Omental fat pad (tissue), 4 donors: ENCODE measurements around the gene ITGAD. TPM values are rescaled to one million over a fixed set of nuclear protein-coding genes. Genes with fewer than 3 reads are reported as not detected.

Source experiments
- ATAC-seq: fragments of 150-250 bp; one replicate; pipeline ENCODE4 v1.9.1; 2016; ENCODE audit warnings: mild to moderate bottlenecking, moderate library complexity; ENCODE audit not compliant: low FRiP score
- DNase-seq: peaks from one replicate; pipeline ENCODE4 v3.0.0-alpha.2; 2019; ENCODE audit warnings: low spot score
- total RNA-seq, 4 donors: library from RNA; depleted of rRNA; stranded (reverse); fragments of >200 nt; gene quantifications; one replicate each; pipeline ENCODE4 v1.1.0, GENCODE V29; 2016
- TF ChIP-seq, protein P1 (sequence below), 3 donors: fragments of 450-650 bp; IDR thresholded peaks; one replicate each; pipeline ENCODE4 v1.5.1; 2016 to 2017; ENCODE audit warnings: antibody characterized with exemption in 3 of 3, mild to moderate bottlenecking in 3 of 3, moderate library complexity in 2 of 3

The ITGAD gene
- total RNA-seq, 4 donors from 2014 or later = 0.28 to 0.47 (median 0.36) TPM; not detected in 1

DNA sequence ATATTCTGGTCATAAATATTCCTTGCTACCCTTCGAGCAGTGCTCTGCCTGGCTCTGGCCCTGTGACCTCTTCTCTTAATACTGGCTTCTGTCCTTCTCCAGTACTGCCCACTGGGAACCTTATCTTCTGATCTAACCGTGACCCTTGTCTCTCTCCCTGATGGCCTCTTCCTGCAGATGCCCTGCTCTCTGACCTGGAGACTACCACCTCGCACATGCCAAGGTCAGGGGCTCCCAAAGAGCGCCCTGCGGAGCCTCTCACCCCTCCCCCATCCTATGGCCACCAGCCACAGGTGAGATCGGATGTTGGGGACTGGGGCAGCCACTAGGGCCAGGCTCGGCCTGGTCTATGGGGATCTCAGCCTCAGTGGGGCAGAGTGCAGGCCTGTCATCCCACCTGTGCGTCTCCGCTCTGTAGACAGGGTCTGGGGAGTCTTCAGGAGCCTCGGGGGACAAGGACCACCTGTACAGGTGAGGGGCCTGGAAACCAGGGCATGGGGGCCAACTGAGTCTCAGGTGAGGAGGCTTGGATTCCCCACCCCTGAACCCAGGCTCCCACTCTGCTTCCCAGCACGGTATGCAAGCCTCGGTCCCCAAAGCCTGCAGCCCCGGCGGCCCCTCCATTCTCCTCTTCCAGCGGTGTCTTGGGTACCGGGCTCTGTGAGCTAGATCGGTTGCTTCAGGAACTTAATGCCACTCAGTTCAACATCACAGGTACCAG lies 80.3 kb downstream of the ITGAD start:
- no peak for ATAC-seq
- no peak for DNase-seq
- TF ChIP-seq, protein P1, sequence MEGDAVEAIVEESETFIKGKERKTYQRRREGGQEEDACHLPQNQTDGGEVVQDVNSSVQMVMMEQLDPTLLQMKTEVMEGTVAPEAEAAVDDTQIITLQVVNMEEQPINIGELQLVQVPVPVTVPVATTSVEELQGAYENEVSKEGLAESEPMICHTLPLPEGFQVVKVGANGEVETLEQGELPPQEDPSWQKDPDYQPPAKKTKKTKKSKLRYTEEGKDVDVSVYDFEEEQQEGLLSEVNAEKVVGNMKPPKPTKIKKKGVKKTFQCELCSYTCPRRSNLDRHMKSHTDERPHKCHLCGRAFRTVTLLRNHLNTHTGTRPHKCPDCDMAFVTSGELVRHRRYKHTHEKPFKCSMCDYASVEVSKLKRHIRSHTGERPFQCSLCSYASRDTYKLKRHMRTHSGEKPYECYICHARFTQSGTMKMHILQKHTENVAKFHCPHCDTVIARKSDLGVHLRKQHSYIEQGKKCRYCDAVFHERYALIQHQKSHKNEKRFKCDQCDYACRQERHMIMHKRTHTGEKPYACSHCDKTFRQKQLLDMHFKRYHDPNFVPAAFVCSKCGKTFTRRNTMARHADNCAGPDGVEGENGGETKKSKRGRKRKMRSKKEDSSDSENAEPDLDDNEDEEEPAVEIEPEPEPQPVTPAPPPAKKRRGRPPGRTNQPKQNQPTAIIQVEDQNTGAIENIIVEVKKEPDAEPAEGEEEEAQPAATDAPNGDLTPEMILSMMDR (IDR thresholded peaks at IDR 0.05) = no peak

DNA sequence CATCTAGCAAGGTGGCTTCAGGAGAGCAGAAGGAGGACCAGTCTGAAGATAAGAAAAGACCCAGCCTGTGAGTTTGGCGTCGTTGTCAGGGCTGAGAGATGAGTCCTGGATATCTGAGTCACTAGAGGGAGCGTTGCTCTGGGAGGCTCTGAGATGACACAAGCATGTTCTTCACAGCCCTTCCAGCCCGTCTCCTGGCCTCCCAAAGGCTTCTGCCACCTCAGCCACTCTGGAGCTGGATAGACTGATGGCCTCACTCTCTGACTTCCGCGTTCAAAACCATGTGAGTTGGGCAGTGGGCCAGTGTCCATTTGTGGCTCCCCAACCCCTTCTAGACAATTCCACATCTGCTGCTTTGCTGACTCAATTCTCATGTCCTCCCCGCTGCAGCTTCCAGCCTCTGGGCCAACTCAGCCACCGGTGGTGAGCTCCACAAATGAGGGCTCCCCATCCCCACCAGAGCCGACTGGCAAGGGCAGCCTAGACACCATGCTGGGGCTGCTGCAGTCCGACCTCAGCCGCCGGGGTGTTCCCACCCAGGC lies 81.1 kb downstream of the ITGAD start:
- TF ChIP-seq, protein P1 (IDR thresholded peaks at IDR 0.05) = no peak
- ATAC-seq = no peak
- no peak for DNase-seq

DNA sequence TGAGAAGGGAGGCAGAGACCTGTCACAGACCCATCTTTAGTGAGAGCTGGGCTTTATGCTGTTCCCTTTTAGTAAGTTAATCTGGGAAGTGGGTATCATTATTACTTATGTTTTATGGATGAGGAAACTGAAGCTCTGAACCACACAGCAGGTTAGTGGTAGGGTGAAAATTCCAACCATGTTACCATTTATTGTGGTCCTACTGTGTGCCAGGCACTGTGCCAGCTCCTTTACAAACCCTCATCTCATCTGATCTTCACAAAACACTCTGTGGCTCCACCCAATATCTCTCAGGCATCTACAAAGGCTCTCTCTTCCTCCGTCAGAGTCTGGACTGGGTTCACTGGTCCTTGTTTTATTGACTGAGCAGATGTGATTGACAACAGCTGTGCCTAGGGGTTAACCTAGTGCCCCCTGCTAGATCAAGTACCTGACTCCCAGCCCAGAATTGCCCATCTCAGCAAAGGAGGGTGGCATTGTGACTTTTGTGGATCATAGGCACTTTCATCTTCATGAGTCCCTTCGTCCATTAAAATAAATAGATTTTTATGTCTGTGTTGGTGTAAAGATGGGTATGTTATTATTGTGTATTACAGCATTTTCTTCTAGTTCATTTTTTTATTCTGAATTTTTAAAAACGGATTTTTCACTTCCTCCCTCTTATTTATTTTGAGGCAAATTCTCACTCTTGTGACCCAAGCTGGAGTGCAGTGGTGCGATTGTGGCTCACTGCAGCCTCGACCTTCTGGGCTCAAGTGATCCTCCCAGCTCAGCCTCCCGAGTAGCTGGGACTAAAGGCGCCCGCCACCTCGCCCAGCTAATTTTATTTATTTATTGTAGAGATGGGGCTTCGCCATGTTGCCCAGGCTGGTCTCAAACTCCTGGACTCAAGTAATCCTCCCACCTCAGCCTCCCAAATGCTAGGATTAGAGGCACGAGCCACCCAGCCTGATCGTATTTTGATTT lies 81.9 kb downstream of the ITGAD start:
- ATAC-seq (no peak), DNase-seq (no peak)
- TF ChIP-seq, protein P1 (IDR thresholded peaks at IDR 0.05) = no peak

DNA sequence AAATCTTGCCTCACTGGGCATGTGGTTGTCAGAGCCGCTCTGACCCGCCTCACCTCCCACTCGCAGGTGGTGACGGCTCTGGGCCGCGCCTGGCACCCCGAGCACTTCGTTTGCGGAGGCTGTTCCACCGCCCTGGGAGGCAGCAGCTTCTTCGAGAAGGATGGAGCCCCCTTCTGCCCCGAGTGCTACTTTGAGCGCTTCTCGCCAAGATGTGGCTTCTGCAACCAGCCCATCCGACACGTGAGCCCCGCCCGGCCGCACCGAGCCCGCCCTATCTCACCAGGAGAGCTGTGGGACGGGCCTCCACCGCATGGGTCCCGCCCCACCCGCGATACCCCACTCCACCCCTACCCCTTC lies 82.8 kb downstream of the ITGAD start:
- DNase-seq = no peak
- ATAC-seq = no peak
- TF ChIP-seq, protein P1 (IDR thresholded peaks at IDR 0.05) = no peak

Other genes starting within 250 kb of the ITGAD start
- 1 to 10 TPM; 4.1 to 8.8 (median 6.8) TPM for gene PRSS36, start 243.3 kb upstream of the ITGAD start, total RNA-seq
- 100 to 1,000 TPM in 2 of 4 donors, 10 to 100 TPM in 2; 65.0 to 162 (median 116) TPM for gene FUS, start 213.2 kb upstream of the ITGAD start, total RNA-seq
- 10 to 100 TPM; 25.4 to 50.2 (median 37.8) TPM for gene PYCARD, start 190.6 kb upstream of the ITGAD start, total RNA-seq
- under 1 TPM in 1 of 4 donors, not detected in 3; 0.28 TPM for gene TRIM72, start 179.2 kb upstream of the ITGAD start, total RNA-seq
- not detected for gene PYDC1, start 176.2 kb upstream of the ITGAD start, total RNA-seq
- gene ITGAM, start 133.4 kb upstream of the ITGAD start, total RNA-seq = 10 to 100 TPM; 23.9 to 58.4 (median 38.8) TPM
- 100 to 1,000 TPM in 1 of 4 donors, 10 to 100 TPM in 3; 11.7 to 161 (median 27.0) TPM for gene ITGAX, start 38.2 kb upstream of the ITGAD start, total RNA-seq
- not detected for gene COX6A2, start 35.0 kb downstream of the ITGAD start, total RNA-seq
- gene ZNF843, start 49.5 kb downstream of the ITGAD start, total RNA-seq = 1 to 10 TPM in 3 of 4 donors, under 1 TPM in 1; 0.36 to 2.2 (median 1.5) TPM
- gene ARMC5, start 66.2 kb downstream of the ITGAD start, total RNA-seq = 10 to 100 TPM in 2 of 4 donors, 1 to 10 TPM in 2; 4.6 to 15.5 (median 10.0) TPM
- gene TGFB1I1, start 78.8 kb downstream of the ITGAD start, total RNA-seq = 10 to 100 TPM; 16.1 to 33.7 (median 18.9) TPM
- not detected for gene SLC5A2, start 89.8 kb downstream of the ITGAD start, total RNA-seq
- 10 to 100 TPM; 35.3 to 56.7 (median 48.9) TPM for gene RUSF1, start 115.1 kb downstream of the ITGAD start, total RNA-seq
- gene AHSP, start 134.6 kb downstream of the ITGAD start, total RNA-seq = not detected